H9 (cell line): ENCODE measurements around the gene ZFAND3. TPM values are rescaled to one million over a fixed set of nuclear protein-coding genes. Genes with fewer than 3 reads are reported as not detected.

Source experiments
- DNase-seq: peaks from one replicate; pipeline ENCODE4 v3.0.0-alpha.2; 2017
- H2AFZ ChIP-seq: one replicate; pipeline ENCODE4 v1.6.1; 2013; ENCODE audit warnings: mild to moderate bottlenecking, low read length, control low read depth, moderate library complexity
- H2AK5ac ChIP-seq: 2 replicates; pipeline ENCODE4 v1.6.1; 2013; ENCODE audit warnings: low read length, control low read depth, mixed read lengths; ENCODE audit not compliant: insufficient read length
- H2BK120ac ChIP-seq: one replicate; pipeline ENCODE4 v1.6.1; 2013; ENCODE audit warnings: low read depth, mild to moderate bottlenecking, low read length, control low read depth, inconsistent platforms; ENCODE audit not compliant: poor library complexity, severe bottlenecking
- H2BK12ac ChIP-seq: 2 replicates; pipeline ENCODE4 v1.6.1; 2013; ENCODE audit warnings: low read length, control low read depth, mixed read lengths, low read depth; ENCODE audit not compliant: insufficient read length
- H2BK15ac ChIP-seq: 2 replicates; pipeline ENCODE4 v1.6.1; 2013; ENCODE audit warnings: low read depth, low read length, control low read depth
- H2BK20ac ChIP-seq: one replicate; pipeline ENCODE4 v1.6.1; 2013; ENCODE audit warnings: low read depth, mild to moderate bottlenecking, low read length, control low read depth, inconsistent platforms; ENCODE audit not compliant: poor library complexity, severe bottlenecking
- H2BK5ac ChIP-seq: 2 replicates; pipeline ENCODE4 v1.6.1; 2013; ENCODE audit warnings: low read length, control low read depth, mixed read lengths; ENCODE audit not compliant: insufficient read length
- H3K14ac ChIP-seq: 2 replicates; pipeline ENCODE4 v1.6.1; 2013; ENCODE audit warnings: low read length, control low read depth; ENCODE audit not compliant: insufficient read depth
- H3K18ac ChIP-seq: 2 replicates; pipeline ENCODE4 v1.6.1; 2013; ENCODE audit warnings: low read depth, mild to moderate bottlenecking, mixed read lengths, low read length, control low read depth; ENCODE audit not compliant: insufficient read length
- H3K23ac ChIP-seq: 2 replicates; pipeline ENCODE4 v1.6.1; 2013; ENCODE audit warnings: low read length, control low read depth, mixed read lengths, low read depth; ENCODE audit not compliant: insufficient read length
- H3K23me2 ChIP-seq: 2 replicates; pipeline ENCODE4 v1.6.1; 2013; ENCODE audit warnings: low read depth, mild to moderate bottlenecking, mixed read lengths, low read length, control low read depth; ENCODE audit not compliant: insufficient read length, poor library complexity, severe bottlenecking
- H3K27ac ChIP-seq: 2 replicates; pipeline ENCODE4 v1.5.1; 2013; ENCODE audit warnings: low read length, control low read depth, mixed read lengths, low read depth; ENCODE audit not compliant: insufficient read length
- H3K27me3 ChIP-seq: 2 replicates; pipeline ENCODE4 v1.6.1; 2013; ENCODE audit warnings: low read length, control low read depth, inconsistent platforms; ENCODE audit not compliant: insufficient read depth
- H3K4ac ChIP-seq: 2 replicates; pipeline ENCODE4 v1.6.1; 2013; ENCODE audit warnings: low read depth, mild to moderate bottlenecking, control low read depth, inconsistent platforms, low read length, moderate library complexity
- H3K4me1 ChIP-seq: 2 replicates; pipeline ENCODE4 v1.6.1; 2013; ENCODE audit warnings: low read length, control low read depth, inconsistent platforms; ENCODE audit not compliant: insufficient read depth
- H3K4me2 ChIP-seq: 2 replicates; pipeline ENCODE4 v1.6.1; 2013; ENCODE audit warnings: low read length, control low read depth, mixed read lengths; ENCODE audit not compliant: insufficient read length, insufficient read depth
- H3K56ac ChIP-seq: 2 replicates; pipeline ENCODE4 v1.6.1; 2013; ENCODE audit warnings: low read depth, mild to moderate bottlenecking, mixed read lengths, low read length, control low read depth; ENCODE audit not compliant: insufficient read length
- H3K79me1 ChIP-seq: 2 replicates; pipeline ENCODE4 v1.6.1; 2013; ENCODE audit warnings: low read depth, mild to moderate bottlenecking, moderate library complexity, low read length, control low read depth, inconsistent platforms; ENCODE audit not compliant: insufficient read depth, poor library complexity, severe bottlenecking
- H3K79me2 ChIP-seq: 2 replicates; pipeline ENCODE4 v1.6.1; 2013; ENCODE audit warnings: low read length, control low read depth, inconsistent platforms; ENCODE audit not compliant: insufficient read depth
- H3K9ac ChIP-seq: 2 replicates; pipeline ENCODE4 v1.6.1; 2013; ENCODE audit warnings: low read length, control low read depth, mixed read lengths; ENCODE audit not compliant: insufficient read length; ENCODE audit errors: extremely low read depth
- H3K9me3 ChIP-seq: one replicate; pipeline ENCODE4 v1.6.1; 2013; ENCODE audit warnings: low read depth, low read length, inconsistent platforms; ENCODE audit not compliant: control insufficient read depth
- H3T11ph ChIP-seq: one replicate; pipeline ENCODE4 v1.6.1; 2013; ENCODE audit warnings: mild to moderate bottlenecking, low read length, control low read depth, inconsistent platforms
- H4K20me1 ChIP-seq: one replicate; pipeline ENCODE4 v1.6.1; 2013; ENCODE audit not compliant: control insufficient read depth, insufficient read length, insufficient read depth
- H4K5ac ChIP-seq: 2 replicates; pipeline ENCODE4 v1.6.1; 2013; ENCODE audit warnings: low read depth, mild to moderate bottlenecking, mixed read lengths, low read length, control low read depth; ENCODE audit not compliant: insufficient read length
- H4K8ac ChIP-seq: replicated peaks from 2 replicates; pipeline ENCODE4 v1.6.1; 2013; ENCODE audit warnings: low read length, control low read depth, mixed read lengths, low read depth; ENCODE audit not compliant: insufficient read length
- H4K91ac ChIP-seq: 2 replicates; pipeline ENCODE4 v1.6.1; 2013; ENCODE audit warnings: low read depth, mild to moderate bottlenecking, moderate library complexity, mixed read lengths, low read length, control low read depth; ENCODE audit not compliant: insufficient read length
- H3K27ac Mint-ChIP-seq, 3 experiments: 2 replicates in 2 of 3; 3 replicates in 1 of 3; pipeline ENCODE4 v1.8.0; 2020 to 2021; ENCODE audit warnings: mixed read lengths in 3 of 3, mild to moderate bottlenecking in 1 of 3, moderate library complexity in 1 of 3
- H3K27me3 Mint-ChIP-seq: 2 replicates; pipeline ENCODE4 v1.8.0; 2021; ENCODE audit warnings: low read depth, mild to moderate bottlenecking, moderate library complexity, mixed read lengths
- H3K36me3 Mint-ChIP-seq, 3 experiments: 2 replicates in 2 of 3; 3 replicates in 1 of 3; pipeline ENCODE4 v1.8.0; 2020 to 2021; ENCODE audit warnings: low read depth in 3 of 3, mixed read lengths in 3 of 3; ENCODE audit not compliant: insufficient read depth in 1 of 3
- H3K4me1 Mint-ChIP-seq, 2 experiments: 2 replicates each; pipeline ENCODE4 v1.8.0; 2020; ENCODE audit warnings: mixed read lengths in 2 of 2
- H3K4me3 Mint-ChIP-seq, 2 experiments: 2 replicates in 1 of 2; 3 replicates in 1 of 2; pipeline ENCODE4 v1.8.0; 2020 to 2021; ENCODE audit warnings: mild to moderate bottlenecking in 2 of 2, mixed read lengths in 2 of 2, moderate library complexity in 1 of 2
- H3K9me3 Mint-ChIP-seq, 2 experiments: 2 replicates in 1 of 2; 3 replicates in 1 of 2; pipeline ENCODE4 v1.8.0; 2020; ENCODE audit warnings: mild to moderate bottlenecking in 2 of 2, mixed read lengths in 2 of 2, moderate library complexity in 1 of 2
- WGBS: extraction: QIAGEN DNeasy Blood & Tissue Kit; methylation state at CpG from one replicate; pipeline ENCODE4 v1.1.7; 2013; ENCODE audit warnings: missing lambda C conversion rate, low lambda C conversion rate, mixed read lengths; ENCODE audit not compliant: insufficient read length; ENCODE audit errors: extremely low coverage; 5-methylcytosine and 5-hydroxymethylcytosine counted together
- total RNA-seq: library from RNA; stranded (reverse); gene quantifications from 2 replicates; pipeline ENCODE4 v1.2.1, GENCODE V29; 2021
- TF ChIP-seq, protein P1 (sequence below): fragments of 200-600 bp; sonication (generic); conservative IDR thresholded peaks from 3 replicates; pipeline ENCODE4 v1.8.0; 2021; ENCODE audit warnings: antibody characterized with exemption, mild to moderate bottlenecking

ZFAND3 gene
- total RNA-seq, 1 experiment from 2014 or later = 57.7 TPM

DNA sequence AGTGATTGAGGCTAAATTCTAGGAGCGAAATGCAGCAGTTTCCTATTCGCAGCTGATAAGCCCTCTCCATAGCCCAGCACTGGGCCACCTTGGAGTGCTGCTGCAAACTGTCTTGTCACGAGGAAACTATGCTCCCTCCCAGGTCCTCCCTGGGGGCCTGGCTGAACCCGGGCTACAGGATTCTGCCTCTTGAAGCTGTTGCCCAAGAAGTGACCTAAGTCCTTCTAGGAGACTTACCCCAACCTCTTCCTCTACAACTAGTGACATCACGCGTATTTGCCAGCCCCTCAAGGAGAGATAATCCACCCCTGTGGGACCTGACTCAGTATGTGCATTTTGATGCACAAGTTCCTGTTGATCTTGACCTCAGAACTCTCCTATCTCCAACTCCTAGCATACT is 26.5 kb upstream of the ZFAND3 start:
- Histone ChIP-seq H3K18ac (no peak overlapping the region), H3K4ac (no peak overlapping the region), H2BK15ac (no peak overlapping the region), H3K56ac (no peak overlapping the region), H3T11ph (no peak overlapping the region), H3K4me1 (no peaks in the 10 kb centered on the region; the same call in 1 of the 2 replicates), H3K79me2 (no peaks in the 10 kb centered on the region), H4K20me1 (no peaks in the 10 kb centered on the region), H2BK120ac (no peak overlapping the region), H3K27me3 (0 out of 2 replicates have a peak, but pooled peaks cover 2% of the 10 kb centered on the region), H3K4me2 (no peak overlapping the region), H4K8ac (no peak overlapping the region), H3K9ac (no peak overlapping the region), H2BK5ac (no peak overlapping the region), H4K91ac (no peak overlapping the region), H2AK5ac (no peak overlapping the region), H4K5ac (no peak overlapping the region), H3K27ac (no peak overlapping the region), H3K9me3 (no peaks in the 10 kb centered on the region), H2BK20ac (no peak overlapping the region), H3K79me1 (no peaks in the 10 kb centered on the region), H3K23me2 (no peaks in the 10 kb centered on the region), H3K14ac (no peak overlapping the region), H2AFZ (no peak overlapping the region), H3K23ac (no peak overlapping the region), H2BK12ac (no peak overlapping the region)
- TF ChIP-seq, protein P1, sequence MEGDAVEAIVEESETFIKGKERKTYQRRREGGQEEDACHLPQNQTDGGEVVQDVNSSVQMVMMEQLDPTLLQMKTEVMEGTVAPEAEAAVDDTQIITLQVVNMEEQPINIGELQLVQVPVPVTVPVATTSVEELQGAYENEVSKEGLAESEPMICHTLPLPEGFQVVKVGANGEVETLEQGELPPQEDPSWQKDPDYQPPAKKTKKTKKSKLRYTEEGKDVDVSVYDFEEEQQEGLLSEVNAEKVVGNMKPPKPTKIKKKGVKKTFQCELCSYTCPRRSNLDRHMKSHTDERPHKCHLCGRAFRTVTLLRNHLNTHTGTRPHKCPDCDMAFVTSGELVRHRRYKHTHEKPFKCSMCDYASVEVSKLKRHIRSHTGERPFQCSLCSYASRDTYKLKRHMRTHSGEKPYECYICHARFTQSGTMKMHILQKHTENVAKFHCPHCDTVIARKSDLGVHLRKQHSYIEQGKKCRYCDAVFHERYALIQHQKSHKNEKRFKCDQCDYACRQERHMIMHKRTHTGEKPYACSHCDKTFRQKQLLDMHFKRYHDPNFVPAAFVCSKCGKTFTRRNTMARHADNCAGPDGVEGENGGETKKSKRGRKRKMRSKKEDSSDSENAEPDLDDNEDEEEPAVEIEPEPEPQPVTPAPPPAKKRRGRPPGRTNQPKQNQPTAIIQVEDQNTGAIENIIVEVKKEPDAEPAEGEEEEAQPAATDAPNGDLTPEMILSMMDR = no peak
- H3K36me3 Mint-ChIP-seq = no peaks in the 10 kb centered on the region
- no peak overlapping the region for H3K27ac Mint-ChIP-seq
- no peak for DNase-seq
- no CpG with 5 or more reads among the region's 6 CpGs for WGBS
- H3K4me3 Mint-ChIP-seq = no peak overlapping the region
- no peaks in the 10 kb centered on the region; a peak in 1 of 5 replicates for H3K9me3 Mint-ChIP-seq
- peaks cover 5% of the 10 kb centered on the region for H3K27me3 Mint-ChIP-seq
- H3K4me1 Mint-ChIP-seq = peaks cover 14 to 16% of the 10 kb centered on the region in 2 experiments
